ENCODE data around the gene PPFIA2.

The PPFIA2 gene

DNA sequence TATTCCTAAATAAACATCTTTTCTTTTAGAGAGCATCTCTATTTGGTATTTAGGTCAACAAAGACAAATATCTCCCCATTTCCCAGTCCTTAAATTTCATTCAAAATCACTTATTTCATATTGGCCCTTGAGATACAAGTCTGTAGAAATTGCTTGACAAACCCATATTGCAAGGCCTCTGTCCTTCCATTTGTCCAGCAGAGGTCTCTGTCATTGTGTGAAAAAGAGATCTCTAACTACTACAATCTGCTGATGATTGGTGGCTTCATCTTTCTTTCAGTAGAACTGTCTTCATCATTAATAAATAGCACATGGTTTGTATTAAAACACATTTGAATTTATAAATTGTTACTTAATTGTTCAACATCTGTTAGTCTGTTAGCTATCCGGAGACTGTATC is 428.7 kb downstream of the PPFIA2 start:
- H3K9ac ChIP-seq (ENCODE audit: low read depth, low read length) = no peak overlapping the region
- H3K36me3 ChIP-seq (ENCODE audit: insufficient read depth, low read depth, low read length) = no peaks in the 10 kb centered on the region
- no peak overlapping the region for H3K4me3 ChIP-seq (ENCODE audit: low read length)
- H3K4me1 ChIP-seq (ENCODE audit: insufficient read depth, low read length) = 0 out of 2 replicates have a peak, but pooled peaks cover 2% of the 10 kb centered on the region
- H3K27ac ChIP-seq (ENCODE audit: low read length) = no peak overlapping the region
- H3K9me3 ChIP-seq (ENCODE audit: insufficient read depth, low read depth, low read length) = no peaks in the 10 kb centered on the region
- H3K27me3 ChIP-seq (ENCODE audit: insufficient read depth, low read length) = no peaks in the 10 kb centered on the region

DNA sequence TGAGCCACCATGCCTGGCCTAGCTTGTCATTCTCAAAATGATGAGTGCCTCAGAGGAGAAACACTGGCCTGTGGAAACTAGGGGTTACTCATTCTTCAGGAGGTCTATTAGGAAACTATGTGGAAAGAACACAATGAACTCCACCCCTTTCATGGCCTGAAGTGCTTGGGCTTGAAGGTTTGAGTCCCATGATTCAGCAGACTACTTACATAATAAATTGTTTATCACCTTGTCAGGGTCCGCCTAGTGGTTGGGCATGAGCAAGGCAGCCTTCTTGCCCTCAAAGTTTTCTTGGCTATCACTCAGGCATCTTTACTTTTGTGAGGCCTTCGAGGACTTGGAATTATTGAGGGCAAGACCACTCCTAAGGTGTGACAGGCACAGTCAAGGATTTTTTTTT is 430.1 kb downstream of the PPFIA2 start:
- H3K9ac ChIP-seq (ENCODE audit: low read depth, low read length) = no peak overlapping the region
- no peak overlapping the region for H3K27ac ChIP-seq (ENCODE audit: low read length)

DNA sequence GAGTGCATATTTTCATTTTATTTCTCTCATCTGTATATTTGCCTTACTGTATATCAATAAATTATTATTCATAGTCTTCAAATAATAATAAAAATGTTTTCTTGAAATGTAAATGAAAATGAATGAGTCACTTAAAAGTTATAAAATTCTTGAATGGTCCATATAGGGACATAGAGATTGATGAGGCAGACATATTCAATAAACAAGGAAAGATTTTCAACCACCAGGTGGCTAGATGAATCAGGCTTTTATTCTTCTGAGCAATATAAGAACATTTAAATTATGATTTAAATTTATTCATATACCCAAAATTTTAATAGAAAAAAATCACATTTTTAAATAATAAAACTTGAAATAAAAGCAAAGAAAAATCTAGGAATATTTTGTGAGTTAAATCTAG is 431.7 kb downstream of the PPFIA2 start:
- no peak overlapping the region for H3K9ac ChIP-seq (ENCODE audit: low read depth, low read length)

More for the DNA sequence above, 430.1 kb downstream of the PPFIA2 start:
- Histone ChIP-seq H3K9me3 (ENCODE audit: insufficient read depth, low read depth, low read length) (no peaks in the 10 kb centered on the region), H3K4me1 (ENCODE audit: insufficient read depth, low read length) (0 out of 2 replicates have a peak, but pooled peaks cover 2% of the 10 kb centered on the region), H3K27me3 (ENCODE audit: insufficient read depth, low read length) (no peaks in the 10 kb centered on the region), H3K36me3 (ENCODE audit: insufficient read depth, low read depth, low read length) (no peaks in the 10 kb centered on the region), H3K4me3 (ENCODE audit: low read length) (no peak overlapping the region)

DNA sequence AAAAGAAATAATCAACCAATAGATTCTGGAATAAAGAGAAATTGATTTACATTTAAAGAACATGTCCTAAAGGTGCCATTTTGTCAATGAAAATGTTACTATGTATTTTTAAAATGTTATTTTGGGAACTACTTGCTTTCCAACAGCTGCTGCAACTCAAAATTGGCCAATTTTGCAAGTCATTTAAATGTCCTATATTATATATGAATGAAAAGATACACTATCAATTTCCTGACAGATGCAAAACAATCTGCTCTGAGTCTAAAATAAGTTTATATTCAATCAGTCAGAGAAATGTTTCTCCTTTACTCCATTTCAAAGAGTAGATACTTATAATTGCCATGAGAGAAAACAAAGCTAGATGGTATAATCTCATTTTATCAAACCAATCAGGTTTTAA is 434.1 kb downstream of the PPFIA2 start:
- Histone ChIP-seq H3K27ac (ENCODE audit: low read length) (no peak overlapping the region), H3K9ac (ENCODE audit: low read depth, low read length) (no peak overlapping the region), H3K27me3 (ENCODE audit: insufficient read depth, low read length) (no peaks in the 10 kb centered on the region), H3K36me3 (ENCODE audit: insufficient read depth, low read depth, low read length) (no peaks in the 10 kb centered on the region), H3K4me1 (ENCODE audit: insufficient read depth, low read length) (no peaks in the 10 kb centered on the region), H3K9me3 (ENCODE audit: insufficient read depth, low read depth, low read length) (no peaks in the 10 kb centered on the region), H3K4me3 (ENCODE audit: low read length) (no peak overlapping the region)

More for the DNA sequence above, 431.7 kb downstream of the PPFIA2 start:
- Histone ChIP-seq H3K4me1 (ENCODE audit: insufficient read depth, low read length) (0 out of 2 replicates have a peak, but pooled peaks cover 2% of the 10 kb centered on the region), H3K4me3 (ENCODE audit: low read length) (no peak overlapping the region), H3K9me3 (ENCODE audit: insufficient read depth, low read depth, low read length) (no peaks in the 10 kb centered on the region), H3K27me3 (ENCODE audit: insufficient read depth, low read length) (no peaks in the 10 kb centered on the region), H3K36me3 (ENCODE audit: insufficient read depth, low read depth, low read length) (no peaks in the 10 kb centered on the region), H3K27ac (ENCODE audit: low read length) (no peak overlapping the region)

DNA sequence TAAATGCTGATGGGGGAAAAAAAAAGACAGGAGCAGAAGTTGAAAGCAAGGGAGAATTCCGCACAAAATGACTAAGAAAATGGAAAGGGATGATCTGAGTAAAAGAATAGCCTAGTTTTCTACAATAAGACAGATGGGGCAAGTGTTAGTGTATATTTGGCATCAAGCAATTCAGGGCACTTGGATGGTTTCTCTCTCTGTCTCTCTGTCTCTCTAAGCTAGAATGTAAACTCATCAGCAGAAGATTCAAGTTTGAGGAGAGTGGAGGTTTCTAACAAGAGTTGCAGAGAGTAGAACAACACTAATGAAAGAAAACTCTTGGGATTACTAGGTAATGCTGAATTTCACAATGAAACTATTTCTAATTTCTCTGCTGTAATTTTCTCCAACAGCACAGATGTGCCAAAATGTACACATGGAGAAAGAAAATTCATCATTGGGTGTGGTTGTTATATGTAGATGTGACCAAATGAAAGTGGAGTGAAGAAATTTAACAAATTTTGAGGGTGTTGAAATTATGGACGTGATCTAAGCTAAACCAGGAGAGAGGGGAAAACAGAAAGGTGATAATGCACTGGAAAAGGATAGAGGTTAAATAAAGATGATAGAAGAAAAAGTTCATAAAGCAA is 444.1 kb downstream of the PPFIA2 start:
- no peak overlapping the region for H3K4me3 ChIP-seq (ENCODE audit: low read length)
- no peaks in the 10 kb centered on the region for H3K27me3 ChIP-seq (ENCODE audit: insufficient read depth, low read length)
- no peaks in the 10 kb centered on the region for H3K36me3 ChIP-seq (ENCODE audit: insufficient read depth, low read depth, low read length)
- no peak overlapping the region for H3K9ac ChIP-seq (ENCODE audit: low read depth, low read length)
- H3K4me1 ChIP-seq (ENCODE audit: insufficient read depth, low read length) = no peaks in the 10 kb centered on the region
- H3K9me3 ChIP-seq (ENCODE audit: insufficient read depth, low read depth, low read length) = no peaks in the 10 kb centered on the region
- H3K27ac ChIP-seq (ENCODE audit: low read length) = no peak overlapping the region

DNA sequence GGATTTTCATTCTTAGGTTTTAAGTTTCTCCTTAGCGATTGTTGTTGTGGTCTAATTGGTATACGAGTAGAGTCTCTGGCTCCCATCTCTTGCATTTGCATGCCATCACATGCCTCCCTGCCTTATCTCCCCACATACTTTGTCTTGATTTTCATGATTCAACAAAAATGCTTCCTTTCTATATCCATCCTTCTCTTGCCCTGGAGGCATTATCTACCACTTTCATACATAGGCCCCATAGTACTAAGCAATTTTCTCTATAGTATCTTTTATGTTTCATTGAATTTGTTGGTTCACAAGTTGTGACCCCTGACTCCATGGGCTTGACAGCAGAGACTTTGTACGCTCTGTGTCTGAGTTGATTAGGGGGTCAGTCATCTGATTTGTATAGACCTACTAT is 455.2 kb downstream of the PPFIA2 start:
- H3K4me3 ChIP-seq (ENCODE audit: low read length) = no peak overlapping the region
- no peak overlapping the region for H3K27ac ChIP-seq (ENCODE audit: low read length)
- H3K36me3 ChIP-seq (ENCODE audit: insufficient read depth, low read depth, low read length) = no peaks in the 10 kb centered on the region
- H3K9me3 ChIP-seq (ENCODE audit: insufficient read depth, low read depth, low read length) = no peaks in the 10 kb centered on the region
- H3K9ac ChIP-seq (ENCODE audit: low read depth, low read length) = no peak overlapping the region
- no peaks in the 10 kb centered on the region for H3K4me1 ChIP-seq (ENCODE audit: insufficient read depth, low read length)
- H3K27me3 ChIP-seq (ENCODE audit: insufficient read depth, low read length) = no peaks in the 10 kb centered on the region

DNA sequence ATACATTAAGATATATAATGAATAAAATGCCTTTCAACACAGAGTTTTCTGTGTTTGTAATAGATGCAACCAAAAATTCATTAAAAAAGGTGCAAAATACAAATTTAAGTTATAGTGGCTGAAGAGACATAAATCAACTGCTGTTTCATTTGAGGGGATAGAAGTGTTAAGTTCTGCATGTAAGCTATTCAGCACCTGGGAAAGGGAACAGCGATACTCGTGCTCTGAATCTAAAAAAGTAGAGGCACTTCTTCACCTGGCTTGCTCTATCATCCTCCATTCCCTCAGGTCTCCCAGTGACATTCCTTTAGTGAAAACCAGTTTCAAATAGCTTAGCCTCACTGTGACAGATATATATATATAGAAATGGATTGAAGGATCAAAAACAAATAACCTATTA is 458.7 kb downstream of the PPFIA2 start:
- Histone ChIP-seq H3K9me3 (ENCODE audit: insufficient read depth, low read depth, low read length) (no peaks in the 10 kb centered on the region), H3K4me3 (ENCODE audit: low read length) (no peak overlapping the region), H3K4me1 (ENCODE audit: insufficient read depth, low read length) (no peaks in the 10 kb centered on the region), H3K36me3 (ENCODE audit: insufficient read depth, low read depth, low read length) (no peaks in the 10 kb centered on the region), H3K27ac (ENCODE audit: low read length) (no peak overlapping the region), H3K9ac (ENCODE audit: low read depth, low read length) (no peak overlapping the region), H3K27me3 (ENCODE audit: insufficient read depth, low read length) (no peaks in the 10 kb centered on the region)

DNA sequence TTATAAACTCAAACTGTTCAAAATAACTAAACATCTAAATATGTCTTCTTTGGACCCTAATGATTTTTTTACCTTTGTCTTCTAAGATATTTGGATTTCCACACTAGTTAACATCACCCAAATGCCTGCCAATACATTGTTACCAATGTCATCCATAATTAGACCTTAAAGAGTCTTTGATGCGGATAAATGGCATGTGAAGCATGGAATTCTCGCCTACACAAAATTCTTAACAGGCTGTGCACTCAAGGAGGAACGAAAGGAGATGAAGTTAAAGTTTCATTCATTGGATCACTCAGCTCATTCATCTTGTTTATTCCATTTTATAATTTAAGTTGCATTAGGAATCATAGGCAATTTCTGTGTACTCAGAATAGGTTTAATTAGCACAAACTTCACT is 461.5 kb downstream of the PPFIA2 start:
- H3K9ac ChIP-seq (ENCODE audit: low read depth, low read length) = no peak overlapping the region
- no peak overlapping the region for H3K27ac ChIP-seq (ENCODE audit: low read length)
- no peaks in the 10 kb centered on the region for H3K27me3 ChIP-seq (ENCODE audit: insufficient read depth, low read length)
- H3K4me1 ChIP-seq (ENCODE audit: insufficient read depth, low read length) = no peaks in the 10 kb centered on the region
- H3K9me3 ChIP-seq (ENCODE audit: insufficient read depth, low read depth, low read length) = no peaks in the 10 kb centered on the region
- H3K4me3 ChIP-seq (ENCODE audit: low read length) = no peak overlapping the region
- no peaks in the 10 kb centered on the region for H3K36me3 ChIP-seq (ENCODE audit: insufficient read depth, low read depth, low read length)

DNA sequence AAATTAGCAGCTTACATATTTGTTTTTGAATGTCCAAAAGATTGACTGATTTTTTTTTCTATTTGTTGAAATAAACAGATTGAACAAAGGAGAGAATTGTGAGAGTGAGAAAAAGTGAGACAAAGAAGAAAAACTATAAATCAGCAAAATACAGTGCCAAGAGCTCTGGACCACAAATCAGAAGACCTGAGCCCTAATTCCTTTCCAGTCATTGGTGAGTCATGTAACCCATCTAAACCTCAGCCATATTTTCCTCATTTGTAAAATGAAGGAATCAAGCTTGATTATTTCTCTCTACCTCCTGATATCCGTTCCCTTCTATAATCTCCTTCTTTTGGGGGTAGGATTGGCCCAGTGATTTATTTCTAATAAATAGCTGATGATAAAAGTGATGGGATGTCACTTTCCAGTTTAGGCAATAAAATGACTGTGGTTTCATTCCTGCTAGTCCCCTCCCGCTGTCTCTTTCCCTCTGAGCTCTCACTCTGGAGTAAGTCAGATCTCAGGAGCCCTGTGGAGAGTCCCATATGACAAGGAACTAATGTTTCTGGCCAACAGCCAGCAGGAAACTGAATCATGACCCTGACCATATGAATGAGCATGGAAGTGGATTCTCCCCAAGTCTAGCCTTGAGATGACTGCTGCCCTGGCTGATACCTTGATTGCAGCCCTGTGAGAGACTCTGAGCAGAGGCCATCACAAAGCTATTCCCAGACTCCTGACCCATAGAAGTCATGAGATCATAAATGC is 462.4 kb downstream of the PPFIA2 start:
- H3K9ac ChIP-seq (ENCODE audit: low read depth, low read length) = no peak overlapping the region
- no peak overlapping the region for H3K27ac ChIP-seq (ENCODE audit: low read length)
- no peaks in the 10 kb centered on the region for H3K9me3 ChIP-seq (ENCODE audit: insufficient read depth, low read depth, low read length)
- no peaks in the 10 kb centered on the region for H3K36me3 ChIP-seq (ENCODE audit: insufficient read depth, low read depth, low read length)
- no peaks in the 10 kb centered on the region for H3K27me3 ChIP-seq (ENCODE audit: insufficient read depth, low read length)
- H3K4me3 ChIP-seq (ENCODE audit: low read length) = no peak overlapping the region
- H3K4me1 ChIP-seq (ENCODE audit: insufficient read depth, low read length) = no peaks in the 10 kb centered on the region

DNA sequence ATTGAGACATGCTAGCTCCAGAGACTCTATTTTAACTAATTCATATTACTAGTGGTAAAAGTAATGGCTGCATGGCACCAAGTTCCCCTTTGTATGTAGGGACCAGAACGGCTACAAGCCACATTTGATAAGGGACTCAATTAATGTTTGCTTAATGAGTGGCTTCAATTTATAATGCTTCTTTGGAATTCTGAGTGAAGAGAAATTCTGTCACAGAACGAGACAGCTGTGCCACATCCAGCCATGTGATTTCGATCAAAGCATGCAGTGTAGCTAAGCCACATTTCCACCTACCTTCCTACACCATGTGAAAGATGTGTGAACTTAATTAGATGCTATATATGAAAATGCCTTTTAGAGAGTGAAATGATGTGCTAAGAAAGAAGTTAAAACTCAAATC is 463.9 kb downstream of the PPFIA2 start:
- H3K9me3 ChIP-seq (ENCODE audit: insufficient read depth, low read depth, low read length) = no peaks in the 10 kb centered on the region
- no peak overlapping the region for H3K4me3 ChIP-seq (ENCODE audit: low read length)

DNA sequence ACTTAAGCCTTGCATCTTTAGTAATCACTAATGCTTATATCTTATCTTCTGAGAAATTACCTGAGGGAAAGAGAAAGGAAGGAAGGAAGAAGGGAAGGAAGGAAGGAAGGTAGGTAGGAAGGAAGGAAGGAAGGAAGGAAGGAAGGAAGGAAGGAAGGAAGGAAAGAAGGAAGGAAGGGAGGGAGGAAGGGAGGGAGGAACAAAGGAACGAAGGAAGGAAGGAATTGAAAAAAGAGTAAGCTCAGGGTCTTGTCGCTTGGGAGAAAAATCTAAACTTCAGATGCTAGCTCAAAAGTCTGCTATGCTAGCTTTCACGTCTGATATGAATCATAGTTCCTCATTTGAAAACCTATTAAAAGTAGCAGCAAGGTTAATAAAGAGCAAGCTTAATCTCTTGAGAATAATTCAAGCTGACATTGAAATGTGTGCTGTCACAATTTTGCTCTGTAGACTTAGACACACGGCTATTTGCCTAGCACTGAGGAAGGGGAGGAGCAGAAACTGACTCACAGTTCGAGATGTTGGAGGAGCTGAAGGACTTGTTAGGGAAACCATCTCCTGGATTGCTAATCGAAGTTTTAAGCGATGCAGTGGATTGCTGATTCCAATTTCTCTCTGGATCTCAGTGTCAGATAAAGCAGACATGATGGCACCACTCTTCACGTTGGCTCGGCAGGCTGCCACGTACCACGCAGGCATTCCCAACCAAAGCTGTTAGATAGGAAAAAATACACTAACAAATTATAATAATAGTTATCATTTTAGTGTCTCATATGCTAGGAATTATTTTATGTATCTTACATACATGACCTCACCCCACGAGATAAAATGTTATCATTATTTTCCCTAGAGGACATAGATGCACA is 464.6 kb downstream of the PPFIA2 start:
- no peak overlapping the region for H3K27ac ChIP-seq (ENCODE audit: low read length)
- no peaks in the 10 kb centered on the region for H3K4me1 ChIP-seq (ENCODE audit: insufficient read depth, low read length)
- no peak overlapping the region for H3K4me3 ChIP-seq (ENCODE audit: low read length)
- H3K9me3 ChIP-seq (ENCODE audit: insufficient read depth, low read depth, low read length) = no peaks in the 10 kb centered on the region
- H3K36me3 ChIP-seq (ENCODE audit: insufficient read depth, low read depth, low read length) = no peaks in the 10 kb centered on the region
- no peaks in the 10 kb centered on the region for H3K27me3 ChIP-seq (ENCODE audit: insufficient read depth, low read length)
- H3K9ac ChIP-seq (ENCODE audit: low read depth, low read length) = no peak overlapping the region

More for the DNA sequence above, 463.9 kb downstream of the PPFIA2 start:
- H3K9ac ChIP-seq (ENCODE audit: low read depth, low read length) = no peak overlapping the region
- no peaks in the 10 kb centered on the region for H3K36me3 ChIP-seq (ENCODE audit: insufficient read depth, low read depth, low read length)
- H3K27me3 ChIP-seq (ENCODE audit: insufficient read depth, low read length) = no peaks in the 10 kb centered on the region
- H3K4me1 ChIP-seq (ENCODE audit: insufficient read depth, low read length) = no peaks in the 10 kb centered on the region
- no peak overlapping the region for H3K27ac ChIP-seq (ENCODE audit: low read length)
